Left renal cortex interstitium (tissue), 4 donors: ENCODE data around the gene AP3M1. TPM values are rescaled to one million over a fixed set of nuclear protein-coding genes. Genes with fewer than 3 reads are reported as not detected.
A peak's percentile ranks its signal among the peaks of the same experiment; 100 is the strongest.
"Not testable (repeated sequence)": the region's sequence is repeated elsewhere in the genome, so short reads cannot be mapped to it uniquely, and the experiment has no call there.

Source experiments
- DNase-seq, 4 donors: peaks; one replicate each; pipeline ENCODE4 v3.0.0-alpha.2; 2013; ENCODE audit warnings: low read depth in 4 of 4, low spot score in 2 of 4, missing footprints in 1 of 4
- polyA plus RNA-seq, 4 donors: library from polyadenylated mRNA; unstranded; fragments of 120-200 nt; gene quantifications; one replicate each; pipeline ENCODE4 v1.2.1, GENCODE V29; 2013; ENCODE audit not compliant: insufficient read length in 4 of 4

Gene AP3M1, protein sequence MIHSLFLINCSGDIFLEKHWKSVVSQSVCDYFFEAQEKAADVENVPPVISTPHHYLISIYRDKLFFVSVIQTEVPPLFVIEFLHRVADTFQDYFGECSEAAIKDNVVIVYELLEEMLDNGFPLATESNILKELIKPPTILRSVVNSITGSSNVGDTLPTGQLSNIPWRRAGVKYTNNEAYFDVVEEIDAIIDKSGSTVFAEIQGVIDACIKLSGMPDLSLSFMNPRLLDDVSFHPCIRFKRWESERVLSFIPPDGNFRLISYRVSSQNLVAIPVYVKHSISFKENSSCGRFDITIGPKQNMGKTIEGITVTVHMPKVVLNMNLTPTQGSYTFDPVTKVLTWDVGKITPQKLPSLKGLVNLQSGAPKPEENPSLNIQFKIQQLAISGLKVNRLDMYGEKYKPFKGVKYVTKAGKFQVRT
- polyA plus RNA-seq = 10 to 100 TPM; 54.0 to 61.3 (median 57.5) TPM

DNA sequence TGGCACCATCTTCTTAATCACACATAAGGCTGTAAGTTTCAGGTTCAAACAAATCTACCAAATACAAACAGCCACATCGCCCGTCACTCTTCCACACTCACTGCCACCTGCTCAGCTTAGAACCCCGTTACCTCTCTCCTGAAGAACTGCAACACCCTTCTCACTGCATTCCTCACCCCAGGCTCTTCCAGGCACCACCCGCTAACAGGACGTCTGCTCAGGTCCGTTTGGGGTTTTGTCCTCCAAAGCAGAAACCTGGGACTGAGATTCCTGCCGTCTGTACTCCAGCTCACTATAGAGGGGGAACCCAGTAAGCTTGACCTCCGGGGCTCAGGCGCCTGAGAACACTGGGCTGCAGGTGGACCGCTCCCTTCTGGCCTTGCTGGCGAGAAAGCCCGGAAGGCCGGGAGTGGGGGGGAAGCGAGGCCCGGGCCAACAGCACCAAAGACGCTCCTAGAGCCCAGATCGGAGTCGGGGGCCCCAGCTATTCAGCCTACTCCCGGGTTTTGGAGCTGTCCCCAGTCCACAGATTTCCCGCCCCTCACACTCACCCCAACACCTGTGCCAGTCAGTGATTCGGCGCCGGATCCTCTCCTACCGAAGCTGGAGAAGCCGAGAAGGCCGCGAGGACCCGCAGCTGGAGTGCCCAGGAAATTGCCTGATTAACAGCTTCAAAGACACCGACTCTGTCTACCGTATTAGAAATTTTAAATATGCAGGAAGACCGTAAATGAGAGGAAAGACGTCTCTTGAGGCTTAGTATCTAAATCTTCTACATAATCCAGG, at the start of gene AP3M1:
Gene AP3M1 (minus strand): TSS at position 625 of the 786 bp plus-strand sequence. CDS start 12,449 bp downstream, outside the sequence.
- no peak for DNase-seq

DNA sequence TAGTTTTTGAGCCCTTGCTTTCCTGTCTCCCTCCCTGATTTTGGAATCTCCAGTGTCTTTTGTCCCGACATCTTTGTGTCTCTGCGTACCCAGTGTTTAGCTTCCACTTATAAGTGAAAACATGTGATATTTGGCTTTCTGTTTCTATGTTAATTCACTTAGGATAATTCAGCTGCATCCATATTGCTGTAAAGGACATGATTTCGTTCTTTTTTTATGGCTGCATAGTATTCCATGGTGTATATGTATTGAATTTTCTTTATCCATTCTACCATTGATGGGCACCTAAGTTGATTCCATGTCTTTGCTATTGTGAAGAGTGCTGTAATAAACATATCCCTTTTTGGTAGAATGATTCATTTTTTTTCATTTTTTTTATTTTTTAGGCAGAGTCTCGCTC, 48.7 kb upstream of the AP3M1 start:
- no peak for DNase-seq

DNA sequence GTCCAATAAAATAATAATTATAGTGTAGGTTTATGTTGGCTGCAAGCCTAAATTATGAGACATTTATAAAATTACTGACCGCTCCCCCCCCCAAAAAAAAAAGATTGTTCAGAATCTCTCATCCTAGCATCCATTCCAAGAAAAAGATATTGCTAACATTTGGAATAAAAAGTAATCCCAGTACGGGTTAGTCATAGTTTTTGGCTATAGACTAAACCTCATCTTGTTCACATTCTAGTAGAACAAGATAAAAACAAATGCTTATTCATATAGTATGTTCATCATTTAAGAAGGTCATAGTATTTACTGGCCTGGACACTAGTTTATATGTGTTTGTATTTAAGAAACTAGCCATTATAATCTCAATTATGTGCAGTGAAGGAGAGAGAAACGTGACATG, 44.4 kb upstream of the AP3M1 start:
- no peak for DNase-seq

DNA sequence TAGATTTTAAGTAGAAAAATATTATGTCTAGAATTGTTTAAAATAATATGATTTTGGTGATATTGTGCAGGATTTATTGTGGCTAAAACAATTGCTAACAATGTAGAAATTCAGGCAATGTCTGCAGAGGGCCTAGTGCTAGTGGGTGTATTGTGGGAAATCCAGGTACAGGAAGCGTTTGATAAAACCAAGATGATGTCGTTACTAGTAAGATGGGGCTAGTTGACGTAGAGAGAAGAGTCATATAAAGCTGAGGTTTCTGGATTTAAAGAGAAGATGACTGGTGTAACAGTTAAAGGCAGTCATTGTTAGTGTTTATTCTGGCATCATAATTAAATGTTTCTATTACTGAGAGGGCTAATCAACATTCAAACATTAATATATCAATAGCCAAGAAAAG, 43.9 kb upstream of the AP3M1 start:
- DNase-seq = no peak

DNA sequence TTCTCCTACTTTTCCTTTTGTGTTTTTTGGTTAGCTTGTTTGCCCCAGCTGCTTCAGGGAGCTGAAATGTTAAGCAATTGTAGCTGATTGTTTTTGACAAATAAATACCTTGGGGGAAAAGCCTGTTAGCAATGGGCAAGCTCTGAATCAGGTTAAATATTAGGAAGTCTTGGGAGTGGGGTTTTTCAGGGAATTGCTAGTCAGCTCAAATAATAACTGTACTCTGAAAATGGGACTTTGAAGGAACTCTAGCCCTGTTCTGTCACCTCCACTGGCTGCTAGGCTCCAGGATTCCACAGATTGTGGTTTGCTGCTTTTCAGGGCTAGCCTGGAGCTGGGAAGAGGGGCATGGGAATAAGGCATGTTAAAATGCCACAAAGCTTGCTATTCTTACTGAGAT, 39.9 kb upstream of the AP3M1 start:
- no peak for DNase-seq

DNA sequence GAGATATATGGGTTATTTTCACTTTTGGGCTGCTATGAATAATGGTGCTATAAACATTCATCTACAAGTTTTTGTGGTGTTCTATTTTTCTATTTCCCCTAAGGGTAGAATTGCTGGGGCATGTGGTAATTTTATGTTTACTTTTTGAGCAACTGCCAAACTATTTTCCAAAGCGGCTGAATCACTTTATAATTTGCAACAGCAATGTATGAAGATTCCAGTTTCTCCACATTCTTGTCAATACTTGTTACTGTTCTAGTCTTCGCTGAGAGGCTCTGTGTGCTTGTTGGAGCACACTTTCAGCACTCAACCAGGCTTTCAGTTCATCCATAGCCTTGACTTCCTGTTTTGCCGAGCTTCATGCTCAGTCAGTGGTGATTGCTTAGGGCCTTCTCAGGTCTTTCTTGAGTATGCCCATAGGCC, 39.4 kb upstream of the AP3M1 start:
- no peak for DNase-seq

DNA sequence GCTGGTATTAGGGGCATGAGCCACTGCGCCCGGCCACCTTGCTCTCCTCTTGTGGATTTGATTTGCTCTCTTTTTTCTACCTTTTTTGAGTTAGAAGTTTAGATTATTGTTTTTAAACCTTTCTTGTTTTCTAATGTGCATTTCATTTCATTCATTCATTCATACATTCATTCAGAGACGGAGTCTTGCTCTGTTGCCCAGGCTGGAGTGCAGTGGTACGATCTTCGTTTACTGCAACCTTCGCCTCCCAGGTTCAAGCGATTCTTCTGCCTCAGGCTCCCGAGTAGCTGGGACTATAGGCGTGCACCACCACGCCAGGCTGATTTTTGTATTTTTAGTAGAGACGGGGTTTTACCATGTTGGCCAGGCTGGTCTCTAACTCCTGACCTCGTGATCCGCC, 38.0 kb upstream of the AP3M1 start:
- not testable (repeated sequence) for DNase-seq

DNA sequence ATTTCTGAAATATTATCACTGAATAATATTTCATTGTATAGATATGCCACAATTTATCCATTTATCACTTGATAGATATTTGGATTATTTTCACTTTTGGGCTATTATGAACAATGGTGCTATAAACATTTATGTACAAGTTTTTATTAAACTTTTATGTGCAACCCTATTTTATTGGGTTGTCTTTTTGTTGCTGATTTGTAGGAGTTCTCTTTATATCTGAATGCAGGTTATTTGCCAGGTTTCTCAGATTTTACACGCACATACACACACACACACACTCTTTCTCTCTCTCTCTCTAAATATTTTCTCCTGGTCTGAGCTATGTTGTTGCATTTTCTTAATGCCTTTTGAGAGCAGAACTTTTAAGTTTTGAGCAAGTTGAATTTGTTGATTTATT, 36.6 kb upstream of the AP3M1 start:
- no peak for DNase-seq

DNA sequence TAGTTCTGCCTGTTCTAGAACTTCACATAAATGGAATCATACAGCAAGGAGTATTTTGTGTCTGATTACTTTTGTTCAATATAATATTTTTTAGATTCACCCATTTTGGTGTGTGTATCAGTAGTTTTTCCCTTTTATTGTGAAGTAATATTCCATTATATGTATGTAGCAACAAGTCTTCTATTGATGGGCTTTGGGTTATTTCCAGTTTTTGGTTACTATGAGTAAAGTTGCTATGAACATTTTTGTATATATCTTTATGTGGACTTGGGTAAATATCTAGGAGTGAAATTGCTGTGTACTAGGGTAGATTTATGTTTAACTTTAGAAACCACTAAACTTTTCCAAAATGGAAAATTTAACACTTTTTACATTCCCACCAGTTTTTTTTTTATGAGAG, 36.0 kb upstream of the AP3M1 start:
- DNase-seq = no peak

DNA sequence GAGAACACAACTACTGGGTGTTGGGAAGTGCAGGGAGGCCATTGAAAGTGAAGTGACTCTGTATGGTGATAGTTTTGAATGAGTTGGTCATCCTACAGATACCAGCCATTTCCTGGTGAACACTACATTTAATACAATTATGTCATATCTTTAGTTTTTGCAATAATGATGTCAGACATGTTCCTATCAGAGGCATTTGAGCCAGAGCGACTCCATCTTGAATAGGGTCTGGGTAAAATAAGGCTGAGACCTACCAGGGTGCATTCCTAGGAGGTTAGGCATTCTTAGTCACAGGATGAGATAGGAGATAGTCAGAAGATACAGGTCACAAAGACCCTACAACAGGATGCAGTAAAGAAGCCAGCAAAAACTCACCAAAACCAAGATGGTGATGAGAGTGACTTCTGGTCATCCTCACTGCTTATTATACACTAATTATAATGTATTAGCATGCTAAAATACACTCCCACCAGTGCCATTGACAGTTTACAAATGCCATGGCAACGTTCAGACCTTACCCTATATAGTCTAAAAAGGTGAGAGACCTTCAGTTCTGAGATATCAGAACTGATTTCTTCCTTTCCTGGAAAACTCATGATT, 28.6 kb upstream of the AP3M1 start:
- DNase-seq = no peak

DNA sequence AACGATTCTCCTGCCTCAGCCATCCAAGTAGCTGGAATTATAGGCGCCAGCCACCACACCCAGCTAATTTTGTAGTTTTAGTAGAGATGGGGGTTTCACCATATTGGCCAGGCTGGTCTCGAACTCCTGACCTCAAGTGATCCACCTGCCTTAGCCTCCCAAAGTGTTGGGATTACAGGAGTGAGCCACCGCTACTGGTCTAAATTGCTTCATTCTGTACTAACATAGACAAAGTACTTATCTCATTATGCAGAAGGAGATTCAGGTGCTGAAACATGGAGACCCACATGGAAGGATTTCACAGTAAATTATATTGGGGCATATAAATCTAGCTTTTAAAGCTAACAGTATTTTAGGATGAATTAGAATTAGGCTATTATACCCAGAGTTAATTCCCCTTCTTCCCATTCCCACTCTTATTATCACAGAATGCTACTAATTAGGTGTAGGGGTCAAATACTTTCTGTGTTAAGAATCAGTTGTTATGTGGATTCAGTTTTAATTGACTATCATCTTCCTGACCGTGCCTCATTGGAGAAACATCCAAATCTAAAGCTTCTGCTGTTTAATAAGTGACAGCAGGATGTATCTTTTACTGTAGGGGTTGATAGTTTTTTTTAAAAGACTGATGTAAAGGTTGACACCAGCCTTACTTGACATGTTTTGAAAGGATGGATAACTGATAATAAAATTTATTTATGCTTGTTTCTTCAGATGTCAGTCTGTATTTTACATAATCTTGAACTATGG, 27.6 kb upstream of the AP3M1 start:
- DNase-seq = no peak

DNA sequence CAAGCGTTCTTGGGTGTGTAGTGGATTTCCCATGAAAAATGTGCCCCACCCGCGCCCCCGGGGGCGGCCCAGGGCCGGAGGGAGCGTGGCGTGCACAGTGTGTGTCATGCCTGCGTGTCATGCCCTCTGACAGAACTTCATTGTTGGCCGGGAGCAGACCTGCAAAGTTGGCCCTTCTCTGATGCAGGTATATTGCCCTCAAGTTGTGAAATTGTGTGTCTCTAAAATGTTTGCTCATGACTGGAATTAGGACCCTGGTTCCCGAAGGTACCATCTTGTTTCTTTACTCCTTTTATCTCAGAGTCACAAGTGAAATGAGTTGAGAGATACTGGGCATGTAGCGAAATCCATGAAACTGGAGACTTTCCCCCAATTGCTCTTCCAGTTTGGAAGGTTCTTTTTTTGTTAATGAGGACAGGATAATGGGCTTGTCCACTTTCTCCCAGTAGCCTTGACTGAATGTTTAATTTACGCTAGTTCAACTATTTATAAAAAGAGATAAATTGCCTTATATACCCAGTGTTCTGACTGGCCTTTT, 26.6 kb upstream of the AP3M1 start:
- DNase-seq = peak in 1 of 4 donors; percentile 45

DNA sequence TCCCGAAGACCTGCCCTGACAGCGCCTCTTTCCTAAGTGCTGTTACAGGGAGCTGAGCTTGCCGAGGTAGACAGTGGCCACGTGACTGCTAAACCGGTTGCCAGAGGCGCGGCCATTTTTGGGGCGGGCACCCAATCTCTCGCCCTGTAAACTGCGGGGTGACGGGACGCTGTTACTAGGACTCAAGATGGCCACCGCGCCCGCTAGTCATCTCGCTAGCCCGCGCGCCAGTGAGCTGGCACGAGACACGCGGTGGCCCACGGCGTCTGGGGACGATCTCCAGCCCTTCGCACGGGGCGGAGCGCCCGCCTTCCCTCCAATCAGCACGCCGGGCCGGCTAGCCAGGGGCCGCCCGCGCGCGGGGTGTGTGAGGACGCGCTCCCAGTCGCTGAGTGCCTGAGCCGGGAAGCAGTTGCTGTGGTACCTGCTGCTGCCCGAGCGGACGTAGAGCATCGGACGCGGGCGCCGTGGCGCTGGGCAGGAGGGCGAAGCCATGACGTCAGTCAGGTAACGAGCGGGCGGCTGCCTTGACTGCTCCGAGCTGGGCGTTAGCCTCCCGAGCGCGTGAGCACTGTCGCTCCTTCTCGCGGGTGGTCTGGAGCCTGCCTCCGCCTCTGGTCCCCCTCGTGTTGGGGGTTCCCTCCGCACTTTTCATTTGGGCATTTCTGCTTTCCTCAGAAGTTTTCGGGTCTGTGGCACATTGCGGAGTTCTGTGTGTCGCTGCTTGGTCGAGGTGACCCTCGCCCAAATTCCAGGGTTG, 25.9 kb upstream of the AP3M1 start:
- DNase-seq = peak in 3 of 4 donors; percentile 74 to 82 (median 81)

DNA sequence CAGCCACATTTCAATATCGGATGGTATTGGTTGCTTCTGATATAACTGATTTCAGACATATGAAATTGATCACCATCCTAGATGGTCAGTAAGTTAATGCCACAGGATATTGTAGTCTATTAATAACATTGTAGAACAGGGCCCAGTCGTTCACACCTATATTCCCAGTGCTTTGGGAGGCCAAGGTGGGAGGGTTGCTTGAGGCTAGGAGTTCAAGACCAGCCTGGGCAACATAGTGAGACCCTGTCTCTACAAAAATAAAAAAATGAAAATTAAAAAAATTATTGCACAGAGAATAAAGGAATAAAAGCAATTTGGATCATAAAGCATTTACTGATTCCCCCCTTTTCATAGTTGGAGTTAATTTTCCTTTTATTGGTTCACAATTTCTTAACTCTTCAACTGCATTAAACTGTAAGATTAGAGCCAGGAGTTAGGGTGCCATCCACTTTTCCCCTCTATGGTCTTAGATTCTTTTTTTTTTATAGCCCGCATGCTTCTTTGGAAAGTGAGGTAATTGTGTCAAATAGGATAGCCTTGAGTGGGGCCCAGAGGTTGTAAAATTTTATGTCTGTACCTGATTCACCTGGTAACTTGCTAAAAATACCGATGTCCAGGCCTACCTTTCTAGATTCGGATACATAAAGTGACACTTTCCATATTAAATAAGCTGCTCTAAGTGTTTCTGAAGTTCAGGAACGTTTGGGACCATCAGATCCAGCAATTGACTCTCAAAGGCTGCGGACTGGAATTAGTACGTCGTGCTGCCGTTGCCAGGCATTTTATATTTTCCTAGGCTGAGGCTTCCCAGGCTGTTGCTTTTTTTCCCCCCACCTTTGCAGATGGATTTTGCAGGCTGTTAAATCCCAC, 25.1 kb upstream of the AP3M1 start:
- peak in 1 of 4 donors; percentile 70 for DNase-seq

DNA sequence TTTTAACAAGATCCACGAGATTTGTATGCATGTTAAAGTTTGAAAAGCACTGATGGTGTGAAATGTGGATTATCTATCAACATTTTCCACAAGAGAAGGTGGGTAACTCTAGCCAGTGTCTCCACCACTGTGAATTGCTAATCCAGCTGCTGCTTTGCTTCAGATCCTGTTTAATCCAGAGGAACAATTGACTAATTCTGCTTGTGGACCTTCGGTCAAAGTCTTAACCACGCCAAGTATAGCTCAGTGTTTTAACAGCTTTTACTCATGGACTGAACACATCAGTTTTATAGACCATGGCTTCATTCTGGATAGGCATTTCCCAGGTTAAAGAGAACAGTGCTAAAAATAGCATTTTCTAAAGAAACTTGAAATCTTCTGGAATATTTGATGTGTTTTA, 23.9 kb upstream of the AP3M1 start:
- no peak for DNase-seq

DNA sequence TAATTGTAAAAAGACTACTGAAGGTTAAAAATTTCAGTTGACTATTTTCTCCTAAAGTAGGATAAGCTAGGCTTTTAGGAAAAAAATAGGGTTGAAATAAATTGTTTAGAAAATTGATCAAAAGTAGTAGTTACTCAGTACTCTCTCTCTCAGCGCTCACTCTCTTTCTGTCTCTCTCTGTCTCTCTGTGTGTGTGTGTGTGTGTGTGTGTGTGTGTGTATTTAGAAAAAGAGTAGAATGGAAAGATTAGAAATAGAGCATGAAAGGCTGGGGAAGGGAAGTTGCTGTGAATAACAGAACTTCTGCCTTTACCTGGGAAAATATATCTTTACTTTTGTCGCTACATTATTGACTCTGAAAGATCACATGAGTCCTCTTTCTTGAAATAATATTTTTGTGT, 21.0 kb upstream of the AP3M1 start:
- no peak for DNase-seq

DNA sequence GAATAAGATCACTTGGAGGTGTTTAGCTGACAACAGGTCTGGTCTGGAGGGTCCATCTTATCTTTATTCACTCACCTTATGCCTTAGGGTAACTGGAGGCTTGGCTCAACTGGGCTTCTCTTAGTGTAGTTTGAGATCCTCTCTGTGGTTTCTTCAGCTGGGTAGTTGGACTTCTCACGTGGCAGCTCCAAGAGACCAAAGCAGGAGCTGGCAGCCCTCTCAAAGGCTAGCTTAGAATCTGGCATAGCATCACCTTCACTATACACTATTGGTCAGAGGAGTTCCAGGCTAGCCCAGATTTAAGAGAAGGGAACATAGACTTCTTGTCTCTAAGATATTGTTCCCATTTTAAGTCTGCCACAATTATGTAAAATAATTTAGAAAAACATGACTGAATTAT, 16.8 kb upstream of the AP3M1 start:
- DNase-seq = no peak

DNA sequence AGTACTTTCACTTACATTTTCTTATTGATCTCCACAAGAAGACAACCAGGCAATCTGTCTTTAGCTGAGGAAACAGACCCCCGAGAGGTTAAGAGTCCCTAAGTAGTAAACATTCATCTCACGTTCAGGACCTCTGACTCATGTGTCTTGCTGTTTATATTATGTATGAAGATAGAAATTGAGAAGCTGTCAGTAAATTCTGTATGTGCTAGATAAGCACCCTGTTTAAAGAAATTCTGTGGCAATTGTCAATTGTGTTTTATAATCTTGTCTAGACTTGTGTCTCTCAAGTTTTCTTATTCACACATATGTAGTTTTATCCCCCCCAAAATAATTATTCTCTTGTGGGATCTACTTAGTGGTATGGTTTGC, 14.9 kb upstream of the AP3M1 start:
- no peak for DNase-seq
